Brain microvascular endothelial cell (primary cell): ENCODE results near the gene ZNF384.

ENCODE experiments used
- DNase-seq: peaks from one replicate; pipeline ENCODE4 v3.0.0-alpha.2; 2020
- H3K27ac ChIP-seq: fragments of 250-450 bp; sonication (Bioruptor Pico); 2 replicates; pipeline ENCODE4 v1.5.1; 2020; ENCODE audit warnings: mild to moderate bottlenecking, moderate library complexity
- H3K27me3 ChIP-seq: fragments of 250-450 bp; sonication (Bioruptor Pico); replicated peaks from 2 replicates; pipeline ENCODE4 v1.5.1; 2020; ENCODE audit warnings: mild to moderate bottlenecking
- H3K36me3 ChIP-seq: fragments of 250-450 bp; sonication (Bioruptor Pico); replicated peaks from 2 replicates; pipeline ENCODE4 v1.5.1; 2020; ENCODE audit warnings: mild to moderate bottlenecking
- H3K4me3 ChIP-seq: 2 replicates; pipeline ENCODE4 v1.5.1; 2011; ENCODE audit warnings: low read depth, mild to moderate bottlenecking, control low read depth, low read length, moderate library complexity
- CTCF ChIP-seq: IDR thresholded peaks from 2 replicates; pipeline ENCODE4 v1.5.1; 2011; ENCODE audit warnings: low read depth, mild to moderate bottlenecking, moderate library complexity, low read length, control low read depth, inconsistent platforms; ENCODE audit errors: missing control alignments
- in situ Hi-C: cut with HindIII; loops from 2 replicates; pipeline ENCODE4 v1.10.0; 2017; ENCODE audit warnings: low sequenced_read_pairs, low pct_ligation_motif_present

Gene ZNF384

GRCh38 chr12:6729186-6729585 is 40.0 kb upstream of the ZNF384 start:
- Histone ChIP-seq H3K4me3 (no peak overlapping the region), H3K36me3 (peaks cover 44% of the 10 kb centered on the region), H3K27me3 (no peaks in the 10 kb centered on the region), H3K27ac (no peak overlapping the region)
- no peak for TF ChIP-seq CTCF
- in situ Hi-C loops: no loop called here
- no peak for DNase-seq

- no peak for DNase-seq
- no peak overlapping the region for H3K27ac ChIP-seq
- H3K4me3 ChIP-seq: no peak overlapping the region
- in situ Hi-C loops: no loop called here
- TF ChIP-seq CTCF: no peak
- peaks cover 30% of the 10 kb centered on the region for H3K36me3 ChIP-seq
- no peaks in the 10 kb centered on the region for H3K27me3 ChIP-seq
These were observed 36.2 kb upstream of the ZNF384 start for GRCh38 chr12:6725350-6725749.

- in situ Hi-C loops: no loop called here
- Histone ChIP-seq H3K36me3 (peaks cover 20% of the 10 kb centered on the region), H3K27ac (peak overlapping the region; percentile 88), H3K4me3 (peak overlapping the region; percentile 73), H3K27me3 (no peaks in the 10 kb centered on the region)
- DNase-seq: peak; percentile 11
- no peak for TF ChIP-seq CTCF
These were observed 35.2 kb upstream of the ZNF384 start for GRCh38 chr12:6724409-6724797.

- Histone ChIP-seq H3K4me3 (peak within 1 kb of the TSS; percentile 73), H3K27me3 (no peaks in the 10 kb centered on the region), H3K27ac (peak within 1 kb of the TSS; percentile 88), H3K36me3 (peaks cover 14% of the 10 kb centered on the region)
- TF ChIP-seq CTCF: no peak
- DNase-seq: peak; percentile 99
- in situ Hi-C loops: no loop called here
These were observed 34.6 kb upstream of the ZNF384 start, which contains the start of gene COPS7A for GRCh38 chr12:6723607-6724408. Gene COPS7A, plus strand, starts transcription at chr12:6724046. Its CDS starts 611 bp downstream, at chr12:6724657.

- DNase-seq: no peak
- H3K27me3 ChIP-seq: no peaks in the 10 kb centered on the region
- H3K4me3 ChIP-seq: no peak overlapping the region
- H3K36me3 ChIP-seq: peaks cover 5% of the 10 kb centered on the region
- no peak for TF ChIP-seq CTCF
- in situ Hi-C loops: no loop called here
- no peak overlapping the region for H3K27ac ChIP-seq
These were observed 33.7 kb upstream of the ZNF384 start for GRCh38 chr12:6722863-6723262.
